IMR-90 (cell line): ENCODE measurements around the gene RAB9A. TPM values are rescaled to one million over a fixed set of nuclear protein-coding genes. Genes with fewer than 3 reads are reported as not detected.
"Not testable (repeated sequence)": the region's sequence is repeated elsewhere in the genome, so short reads cannot be mapped to it uniquely, and the experiment has no call there.

Experiments used
- ATAC-seq: fragments of 200-7000 bp; cut with Tn5 transposase; 2 replicates; pipeline ENCODE4 v1.9.1; 2020; ENCODE audit warnings: low read depth, mild to moderate bottlenecking, moderate library complexity
- BruUV-seq: library from RNA; stranded (reverse); fragments of 400-500 nt; replicated peaks from 2 replicates; lab custom pipeline; 2021; lab: Mats Ljungman, UMichigan
- CTCF ChIA-PET: fragments of 300-600 bp; formaldehyde crosslinking; extraction: SDS; loops from one replicate; lab custom pipeline; 2021; ENCODE audit warnings: antibody characterized with exemption; lab: Yijun Ruan, JAX
- POLR2A ChIA-PET: fragments of 300-600 bp; sonication (Branson Sonifier 250); formaldehyde crosslinking; loops from one replicate; lab custom pipeline; 2022; ENCODE audit warnings: antibody characterized with exemption; ENCODE audit not compliant: unreplicated experiment; lab: Charles Lee
- DNase-seq: peaks from one replicate; pipeline ENCODE4 v3.0.0; 2013
- H2AFZ ChIP-seq: replicated peaks from 2 replicates; pipeline ENCODE3; 2013; ENCODE audit warnings: low read length, mild to moderate bottlenecking; ENCODE audit not compliant: poor library complexity
- H2AK5ac ChIP-seq: 2 replicates; pipeline ENCODE4 v1.6.1; 2013; ENCODE audit warnings: low read depth, low read length, inconsistent platforms
- H2AK9ac ChIP-seq: replicated peaks from 2 replicates; pipeline ENCODE3; 2013; ENCODE audit warnings: mild to moderate bottlenecking, low read depth, low read length, moderate library complexity; ENCODE audit not compliant: poor library complexity
- H2BK120ac ChIP-seq: 2 replicates; pipeline ENCODE4 v1.6.1; 2013; ENCODE audit warnings: low read depth, low read length, inconsistent platforms
- H2BK15ac ChIP-seq: 3 replicates; pipeline ENCODE4 v1.6.1; 2013; ENCODE audit warnings: low read depth, low read length, inconsistent platforms
- H2BK20ac ChIP-seq: 2 replicates; pipeline ENCODE4 v1.6.1; 2013; ENCODE audit warnings: low read depth, mild to moderate bottlenecking, inconsistent platforms, low read length, moderate library complexity
- H2BK5ac ChIP-seq: 2 replicates; pipeline ENCODE4 v1.6.1; 2013; ENCODE audit warnings: mild to moderate bottlenecking, low read depth, low read length, inconsistent platforms; ENCODE audit not compliant: poor library complexity, severe bottlenecking
- H3K14ac ChIP-seq: replicated peaks from 2 replicates; pipeline ENCODE4 v1.6.1; 2013; ENCODE audit warnings: low read depth, low read length, inconsistent platforms
- H3K18ac ChIP-seq: 2 replicates; pipeline ENCODE4 v1.6.1; 2013; ENCODE audit warnings: low read depth, low read length, control low read depth
- H3K23ac ChIP-seq: 2 replicates; pipeline ENCODE4 v1.6.1; 2013; ENCODE audit warnings: low read depth, low read length, inconsistent platforms
- H3K27ac ChIP-seq: 2 replicates; pipeline ENCODE4 v1.5.1; 2013; ENCODE audit warnings: mild to moderate bottlenecking, control low read depth, low read length; ENCODE audit not compliant: insufficient read depth
- H3K27me3 ChIP-seq: 2 replicates; pipeline ENCODE4 v1.6.1; 2013; ENCODE audit warnings: low read length; ENCODE audit not compliant: control insufficient read depth, insufficient read depth
- H3K36me3 ChIP-seq: 2 replicates; pipeline ENCODE4 v1.6.1; 2013; ENCODE audit warnings: low read length, mixed read lengths; ENCODE audit not compliant: control insufficient read depth, insufficient read depth
- H3K4ac ChIP-seq: 2 replicates; pipeline ENCODE4 v1.6.1; 2013; ENCODE audit warnings: low read depth, low read length, inconsistent platforms
- H3K4me1 ChIP-seq: 2 replicates; pipeline ENCODE4 v1.6.1; 2013; ENCODE audit warnings: low read length, mixed read lengths; ENCODE audit not compliant: control insufficient read depth, insufficient read depth
- H3K4me2 ChIP-seq: 2 replicates; pipeline ENCODE4 v1.6.1; 2013; ENCODE audit warnings: low read depth, mild to moderate bottlenecking, control low read depth, low read length, moderate library complexity
- H3K4me3 ChIP-seq: 2 replicates; pipeline ENCODE4 v1.5.1; 2013; ENCODE audit warnings: low read depth, mild to moderate bottlenecking, control low read depth, low read length, moderate library complexity; ENCODE audit not compliant: insufficient read depth
- H3K56ac ChIP-seq: 2 replicates; pipeline ENCODE4 v1.6.1; 2013; ENCODE audit warnings: low read length, inconsistent platforms; ENCODE audit not compliant: insufficient read depth; ENCODE audit errors: extremely low read depth
- H3K79me1 ChIP-seq, 2 experiments: 2 replicates each; pipeline ENCODE4 v1.6.1; 2013; ENCODE audit warnings: low read length in 2 of 2, inconsistent platforms in 1 of 2, low read depth in 1 of 2
- H3K9ac ChIP-seq: 2 replicates; pipeline ENCODE4 v1.6.1; 2013; ENCODE audit warnings: low read depth, low read length, control low read depth
- H3K9me1 ChIP-seq: 2 replicates; pipeline ENCODE4 v1.6.1; 2013; ENCODE audit warnings: low read length, inconsistent platforms; ENCODE audit not compliant: insufficient read depth
- H3K9me3 ChIP-seq: 2 replicates; pipeline ENCODE4 v1.6.1; 2013; ENCODE audit warnings: low read length; ENCODE audit not compliant: control insufficient read depth, insufficient read depth
- H4K20me1 ChIP-seq: 2 replicates; pipeline ENCODE4 v1.6.1; 2013; ENCODE audit warnings: low read length, inconsistent platforms; ENCODE audit not compliant: insufficient read depth
- H4K5ac ChIP-seq: 2 replicates; pipeline ENCODE4 v1.6.1; 2013; ENCODE audit warnings: mild to moderate bottlenecking, low read depth, low read length, control low read depth
- H4K8ac ChIP-seq, 2 experiments: 2 replicates each; pipeline ENCODE4 v1.6.1; 2013; ENCODE audit warnings: low read depth in 2 of 2, low read length in 2 of 2, control low read depth in 1 of 2, inconsistent platforms in 1 of 2
- H4K91ac ChIP-seq: 2 replicates; pipeline ENCODE4 v1.6.1; 2013; ENCODE audit warnings: low read depth, low read length, inconsistent platforms; ENCODE audit not compliant: insufficient read depth
- WGBS, 2 experiments: methylation state at CpG; one replicate each; pipeline versions ENCODE4 v1.1.5 to v1.1.7; 2013; ENCODE audit warnings: missing lambda C conversion rate in 2 of 2; ENCODE audit not compliant: insufficient read length in 1 of 2; ENCODE audit errors: extremely low coverage in 2 of 2; 5-methylcytosine and 5-hydroxymethylcytosine counted together
- dilution Hi-C: fragments of 300-500 bp; cut with HindIII; formaldehyde crosslinking; loops from one replicate; pipeline ENCODE4 v1.14.3; 2018; ENCODE audit warnings: low sequenced_read_pairs; ENCODE audit not compliant: unreplicated experiment
- in situ Hi-C: fragments of 300-500 bp; cut with MboI; formaldehyde crosslinking; loops from 3 replicates; pipeline ENCODE4 v1.14.3; 2019; ENCODE audit warnings: low sequenced_read_pairs, inconsistent platforms, mixed read lengths
- intact Hi-C: fragments of 100-400 bp; cut with micrococcal nuclease; formaldehyde crosslinking; loops from 2 replicates; pipeline ENCODE4 v1.10.0; 2022
- polyA plus RNA-seq, 3 experiments: library from polyadenylated mRNA; depleted of rRNA; stranded (reverse); fragments of >200 nt; gene quantifications; 2 replicates each; pipeline ENCODE4 v1.2.3, GENCODE V29; 2012; ENCODE audit warnings: low replicate concordance in 1 of 3
- total RNA-seq: library from RNA; depleted of rRNA; stranded (reverse); fragments of >200 nt; gene quantifications from 2 replicates; pipeline ENCODE4 v1.2.3, GENCODE V29; 2012

Gene RAB9A
- total and polyA plus RNA-seq, 2 of the 4 experiments (the other 2 are of a cell fraction): 15.8 to 22.3 TPM

GRCh38 chrX:13641684-13642083 lies 47.2 kb upstream of the RAB9A start:
- POLR2A ChIA-PET, H3K27me3 ChIP-seq, H3K18ac ChIP-seq, H2BK15ac ChIP-seq, H3K9me3 ChIP-seq, DNase-seq, H2AK9ac ChIP-seq, H4K5ac ChIP-seq, H4K91ac ChIP-seq, H3K56ac ChIP-seq, H2BK5ac ChIP-seq, H3K4me1 ChIP-seq, H3K9me1 ChIP-seq, H2AK5ac ChIP-seq, BruUV-seq, H2BK20ac ChIP-seq, dilution Hi-C loops, H3K4me3 ChIP-seq, CTCF ChIA-PET, ATAC-seq, H2AFZ ChIP-seq, H3K4me2 ChIP-seq, H3K14ac ChIP-seq, H3K79me1 ChIP-seq, H3K36me3 ChIP-seq, H3K9ac ChIP-seq, H3K27ac ChIP-seq, H4K8ac ChIP-seq, H2BK120ac ChIP-seq, H4K20me1 ChIP-seq, H3K4ac ChIP-seq, H3K23ac ChIP-seq: not testable (repeated sequence)
- no CpG with 5 or more reads among the region's 4 CpGs for WGBS, 2 experiments
- in situ Hi-C loops: loop anchor here (25.0 kb wide), 1 partner anchor 129 kb away; no protein-coding TSS in a partner anchor
- intact Hi-C loops: loop anchor here (10.0 kb wide), 2 partner anchors 697 to 827 kb away; no protein-coding TSS in a partner anchor
